MM.1S (cell line): ENCODE measurements around the gene IGFBP5.

Source experiments
- DNase-seq: peaks from one replicate; pipeline ENCODE4 v3.0.0-alpha.2; 2015
- H2AFZ ChIP-seq: fragments of 300-600 bp; sonication (generic); 2 replicates; pipeline ENCODE4 v1.6.0; 2016; ENCODE audit warnings: antibody characterized with exemption, low read length
- H3F3A ChIP-seq: fragments of 300-600 bp; sonication (generic); 2 replicates; pipeline ENCODE4 v1.6.1; 2016; ENCODE audit warnings: mild to moderate bottlenecking, antibody characterized with exemption, low read length, moderate library complexity, mixed read lengths; ENCODE audit not compliant: insufficient read depth
- H3K27ac ChIP-seq: fragments of 300-600 bp; sonication (generic); 2 replicates; pipeline ENCODE4 v1.5.1; 2016; ENCODE audit warnings: mild to moderate bottlenecking, low read length
- H3K27me3 ChIP-seq: fragments of 300-600 bp; sonication (generic); replicated peaks from 2 replicates; pipeline ENCODE4 v1.6.0; 2016; ENCODE audit warnings: low read length; ENCODE audit not compliant: insufficient read depth
- H3K36me3 ChIP-seq: fragments of 300-600 bp; sonication (generic); replicated peaks from 2 replicates; pipeline ENCODE4 v1.6.1; 2016; ENCODE audit warnings: mild to moderate bottlenecking, low read length, mixed read lengths; ENCODE audit not compliant: insufficient read depth
- H3K4me1 ChIP-seq: fragments of 300-600 bp; sonication (generic); 2 replicates; pipeline ENCODE4 v1.6.1; 2016; ENCODE audit warnings: low read length, mixed read lengths
- H3K4me2 ChIP-seq: fragments of 300-600 bp; sonication (generic); 2 replicates; pipeline ENCODE4 v1.6.0; 2016; ENCODE audit warnings: low read depth, low read length
- H3K4me3 ChIP-seq: fragments of 300-600 bp; sonication (generic); 2 replicates; pipeline ENCODE4 v1.5.1; 2016; ENCODE audit warnings: low read length, mixed read lengths
- H3K79me2 ChIP-seq: fragments of 300-600 bp; sonication (generic); 2 replicates; pipeline ENCODE4 v1.6.1; 2016; ENCODE audit warnings: mixed run types, low read length, mixed read lengths
- H3K9ac ChIP-seq: fragments of 300-600 bp; sonication (generic); 2 replicates; pipeline ENCODE4 v1.6.1; 2016; ENCODE audit warnings: low read length, mixed read lengths
- H3K9me2 ChIP-seq: fragments of 300-600 bp; sonication (generic); replicated peaks from 2 replicates; pipeline ENCODE4 v1.6.1; 2016; ENCODE audit warnings: mild to moderate bottlenecking, low read length, mixed read lengths; ENCODE audit not compliant: insufficient read depth
- H3K9me3 ChIP-seq: fragments of 300-600 bp; sonication (generic); replicated peaks from 2 replicates; pipeline ENCODE4 v1.6.1; 2016; ENCODE audit warnings: mild to moderate bottlenecking, low read length, mixed read lengths; ENCODE audit not compliant: insufficient read depth
- H4K20me1 ChIP-seq: fragments of 300-600 bp; sonication (generic); 2 replicates; pipeline ENCODE4 v1.6.1; 2016; ENCODE audit warnings: mild to moderate bottlenecking, low read length, moderate library complexity, mixed read lengths; ENCODE audit not compliant: insufficient read depth
- CTCF ChIP-seq: fragments of 300-600 bp; sonication (generic); IDR thresholded peaks from 2 replicates; pipeline ENCODE4 v1.5.1; 2016; ENCODE audit warnings: antibody characterized with exemption, low read length, mixed read lengths
- EZH2 ChIP-seq: fragments of 300-600 bp; sonication (generic); optimal IDR thresholded peaks from 2 replicates; pipeline ENCODE3; 2017; ENCODE audit warnings: low read depth, mild to moderate bottlenecking, antibody characterized with exemption, low read length, mixed read lengths
- EZH2phosphoT487 ChIP-seq: fragments of 300-600 bp; sonication (generic); IDR thresholded peaks from 2 replicates; pipeline ENCODE4 v1.6.1; 2018; ENCODE audit warnings: antibody characterized with exemption, low read length

The IGFBP5 gene

GRCh38 chr2:216624251-216624650 lies 71.1 kb downstream of the IGFBP5 start:
- H3K9me3 ChIP-seq: no peaks in the 10 kb centered on the region
- no peaks in the 10 kb centered on the region for H3F3A ChIP-seq
- no peak overlapping the region for H3K4me3 ChIP-seq
- DNase-seq: no peak
- no peaks in the 10 kb centered on the region for H3K36me3 ChIP-seq
- H4K20me1 ChIP-seq: no peaks in the 10 kb centered on the region
- H3K27ac ChIP-seq: no peak overlapping the region
- H3K4me1 ChIP-seq: no peaks in the 10 kb centered on the region
- H3K9me2 ChIP-seq: no peaks in the 10 kb centered on the region
- H3K9ac ChIP-seq: no peak overlapping the region
- H2AFZ ChIP-seq: no peak overlapping the region
- H3K27me3 ChIP-seq: no peaks in the 10 kb centered on the region
- no peak for TF ChIP-seq EZH2
- no peak for TF ChIP-seq EZH2phosphoT487
- no peak for TF ChIP-seq CTCF
- no peaks in the 10 kb centered on the region for H3K79me2 ChIP-seq
- no peak overlapping the region for H3K4me2 ChIP-seq

- Histone ChIP-seq H3K4me2 (no peak overlapping the region), H2AFZ (no peak overlapping the region), H3K4me1 (no peaks in the 10 kb centered on the region), H3K79me2 (no peaks in the 10 kb centered on the region), H3F3A (no peaks in the 10 kb centered on the region), H3K36me3 (no peaks in the 10 kb centered on the region), H3K27ac (no peak overlapping the region), H3K27me3 (no peaks in the 10 kb centered on the region), H3K9me2 (no peaks in the 10 kb centered on the region), H3K9ac (no peak overlapping the region), H3K9me3 (no peaks in the 10 kb centered on the region), H3K4me3 (no peak overlapping the region), H4K20me1 (no peaks in the 10 kb centered on the region)
- TF ChIP-seq CTCF (no peak), EZH2 (no peak), EZH2phosphoT487 (no peak)
- no peak for DNase-seq
Observed at GRCh38 chr2:216622526-216622925, 72.8 kb downstream of the IGFBP5 start.
